Activated CD4-positive, alpha-beta T cell treated with anti-CD3 and anti-CD28 coated beads, Interleukin-2, Interleukin-6, amounts not matched to agents 100 ng/mL and 50 ng/mL, durations not matched to agents 16 hours and 8 hours (primary cell): Measurements from ENCODE around the gene SHANK3.
"Not testable (repeated sequence)": the region's sequence is repeated elsewhere in the genome, so short reads cannot be mapped to it uniquely, and the experiment has no call there.

ENCODE experiments used
- DNase-seq: peaks from one replicate; pipeline ENCODE4 v3.0.0-alpha.2; 2020

SHANK3 gene

GRCh38 chr22:50654664-50655063 lies 18.0 kb upstream of the SHANK3 start:
- DNase-seq = not testable (repeated sequence)

- no peak for DNase-seq
These were observed 16.2 kb upstream of the SHANK3 start for GRCh38 chr22:50656122-50657070.

GRCh38 chr22:50657925-50658324 lies 14.7 kb upstream of the SHANK3 start:
- DNase-seq = no peak

- not testable (repeated sequence) for DNase-seq
These were observed 12.9 kb upstream of the SHANK3 start for GRCh38 chr22:50659711-50660110.

GRCh38 chr22:50660306-50660705 lies 12.3 kb upstream of the SHANK3 start:
- DNase-seq = no peak

GRCh38 chr22:50665212-50665611 lies 7.4 kb upstream of the SHANK3 start:
- no peak for DNase-seq

- DNase-seq = no peak
These were observed 6.9 kb upstream of the SHANK3 start for GRCh38 chr22:50665738-50666137.

- no peak for DNase-seq
These were observed 2.1 kb upstream of the SHANK3 start for GRCh38 chr22:50670513-50670912.

GRCh38 chr22:50670914-50671538 lies 1.6 kb upstream of the SHANK3 start:
- no peak for DNase-seq

- DNase-seq = no peak
These were observed 982 bp upstream of the SHANK3 start for GRCh38 chr22:50671641-50672040.

- DNase-seq = no peak
These were observed 582 bp upstream of the SHANK3 start for GRCh38 chr22:50672041-50672440.

GRCh38 chr22:50673231-50674129 lies 857 bp downstream of the SHANK3 start:
- DNase-seq = no peak

GRCh38 chr22:50674130-50674500 lies 1.5 kb downstream of the SHANK3 start:
- DNase-seq = no peak

- DNase-seq = no peak
These were observed 2.3 kb downstream of the SHANK3 start for GRCh38 chr22:50674606-50675552.

- no peak for DNase-seq
These were observed 3.0 kb downstream of the SHANK3 start for GRCh38 chr22:50675553-50676179.

- no peak for DNase-seq
These were observed 3.6 kb downstream of the SHANK3 start for GRCh38 chr22:50676180-50676636.

- no peak for DNase-seq
These were observed 4.3 kb downstream of the SHANK3 start for GRCh38 chr22:50676661-50677492.

- no peak for DNase-seq
These were observed 5.0 kb downstream of the SHANK3 start for GRCh38 chr22:50677493-50678217.

GRCh38 chr22:50678218-50678650 lies 5.6 kb downstream of the SHANK3 start:
- no peak for DNase-seq
